ENCODE results near the gene DDX39A.
"Not testable (repeated sequence)": the region's sequence is repeated elsewhere in the genome, so short reads cannot be mapped to it uniquely, and the experiment has no call there.

Gene DDX39A

GRCh38 chr19:14383661-14384555, 35.2 kb downstream of the DDX39A start:
- DNase-seq: no peak

- DNase-seq: no peak
Observed at GRCh38 chr19:14381689-14382474, 37.3 kb downstream of the DDX39A start.

- DNase-seq: no peak
Observed at GRCh38 chr19:14379294-14380065, 39.7 kb downstream of the DDX39A start.

- no peak for DNase-seq
Observed at GRCh38 chr19:14378890-14379289, 40.3 kb downstream of the DDX39A start.

- DNase-seq: no peak
Observed at GRCh38 chr19:14377883-14378328, 41.2 kb downstream of the DDX39A start.

- no peak for DNase-seq
Observed at GRCh38 chr19:14375582-14376291, 43.4 kb downstream of the DDX39A start.

GRCh38 chr19:14375055-14375581, 44.0 kb downstream of the DDX39A start:
- no peak for DNase-seq

- DNase-seq: not testable (repeated sequence)
Observed at GRCh38 chr19:14374313-14374712, 44.8 kb downstream of the DDX39A start.

GRCh38 chr19:14372384-14373077, 46.6 kb downstream of the DDX39A start:
- not testable (repeated sequence) for DNase-seq

GRCh38 chr19:14371301-14371821, 47.8 kb downstream of the DDX39A start:
- DNase-seq: no peak

- no peak for DNase-seq
Observed at GRCh38 chr19:14370940-14371280, 48.2 kb downstream of the DDX39A start.

GRCh38 chr19:14370169-14370939, 48.8 kb downstream of the DDX39A start:
- no peak for DNase-seq

- DNase-seq: no peak
Observed at GRCh38 chr19:14369399-14370168, 49.6 kb downstream of the DDX39A start.

- DNase-seq: no peak
Observed at GRCh38 chr19:14368011-14368513, 51.1 kb downstream of the DDX39A start.

GRCh38 chr19:14367016-14367415, 52.1 kb downstream of the DDX39A start:
- DNase-seq: no peak

- peak; percentile 88 for DNase-seq
Observed at GRCh38 chr19:14366529-14366928, 52.6 kb downstream of the DDX39A start.

GRCh38 chr19:14364098-14364443, 55.1 kb downstream of the DDX39A start:
- not testable (repeated sequence) for DNase-seq

- DNase-seq: peak; percentile 63
Observed at GRCh38 chr19:14363183-14364097, 55.7 kb downstream of the DDX39A start.

Measured in NCI-H2171 (cell line).